OCI-LY7 (cell line): ENCODE data around the gene NPM3. TPM values are rescaled to one million over a fixed set of nuclear protein-coding genes. Genes with fewer than 3 reads are reported as not detected.

Experiments
- BruUV-seq: library from RNA; stranded (reverse); fragments of 400-500 nt; replicated peaks from 2 replicates; lab custom pipeline; 2021; lab: Mats Ljungman, UMichigan
- CTCF ChIA-PET: fragments of 300-600 bp; sonication (Branson Sonifier 250); formaldehyde crosslinking; loops from one replicate; lab custom pipeline; 2022; ENCODE audit warnings: antibody characterized with exemption; ENCODE audit not compliant: unreplicated experiment; lab: Charles Lee
- POLR2A ChIA-PET: fragments of 300-600 bp; sonication (Branson Sonifier 250); formaldehyde crosslinking; loops from one replicate; lab custom pipeline; 2022; ENCODE audit warnings: antibody characterized with exemption; lab: Charles Lee
- DNase-seq: peaks from one replicate; pipeline ENCODE4 v3.0.0-alpha.2; 2015; ENCODE audit warnings: low spot score
- H2AFZ ChIP-seq: fragments of 200-600 bp; sonication (generic), shearing (Covaris generic); 2 replicates; pipeline ENCODE4 v1.6.1; 2014; ENCODE audit warnings: mild to moderate bottlenecking, antibody characterized with exemption, low read length, moderate library complexity
- H3K27ac ChIP-seq: fragments of 200-600 bp; sonication (generic); 2 replicates; pipeline ENCODE4 v1.5.1; 2014; ENCODE audit warnings: mixed run types, low read depth, mild to moderate bottlenecking, moderate library complexity, low read length, inconsistent platforms; ENCODE audit not compliant: poor library complexity, severe bottlenecking
- H3K36me3 ChIP-seq: fragments of 200-600 bp; sonication (generic); 2 replicates; pipeline ENCODE4 v1.6.1; 2014; ENCODE audit warnings: mild to moderate bottlenecking, antibody characterized with exemption, low read length, moderate library complexity, mixed read lengths; ENCODE audit not compliant: insufficient read depth
- H3K4me1 ChIP-seq: fragments of 200-600 bp; sonication (generic); 2 replicates; pipeline ENCODE4 v1.5.1; 2014; ENCODE audit warnings: mild to moderate bottlenecking, low read length; ENCODE audit not compliant: insufficient read depth, poor library complexity, severe bottlenecking
- H3K4me2 ChIP-seq: fragments of 200-600 bp; sonication (generic); 2 replicates; pipeline ENCODE4 v1.6.1; 2014; ENCODE audit warnings: mild to moderate bottlenecking, low read length
- H3K4me3 ChIP-seq: fragments of 200-600 bp; sonication (generic); 2 replicates; pipeline ENCODE4 v1.5.1; 2014; ENCODE audit warnings: mild to moderate bottlenecking, low read depth, low read length; ENCODE audit not compliant: poor library complexity, severe bottlenecking
- H3K79me2 ChIP-seq: fragments of 200-600 bp; sonication (generic); 2 replicates; pipeline ENCODE4 v1.6.1; 2016; ENCODE audit warnings: low read depth, mild to moderate bottlenecking, low read length, moderate library complexity, mixed read lengths; ENCODE audit not compliant: insufficient read depth
- H3K9me2 ChIP-seq: fragments of 200-600 bp; sonication (generic); 2 replicates; pipeline ENCODE4 v1.6.1; 2016; ENCODE audit warnings: mild to moderate bottlenecking, low read length, mixed read lengths; ENCODE audit not compliant: insufficient read depth
- H3K9me3 ChIP-seq: fragments of 200-600 bp; sonication (generic); 2 replicates; pipeline ENCODE4 v1.6.1; 2014; ENCODE audit warnings: mild to moderate bottlenecking, mixed run types, low read length, mixed read lengths
- H4K20me1 ChIP-seq: fragments of 200-600 bp; sonication (generic); 2 replicates; pipeline ENCODE4 v1.6.1; 2014; ENCODE audit warnings: mild to moderate bottlenecking, antibody characterized with exemption, low read length, moderate library complexity, mixed read lengths; ENCODE audit not compliant: insufficient read depth
- CTCF ChIP-seq: fragments of 200-600 bp; sonication (generic); conservative IDR thresholded peaks from 2 replicates; pipeline ENCODE4 v1.5.1; 2014; ENCODE audit warnings: mild to moderate bottlenecking, antibody characterized with exemption, low read length, moderate library complexity, mixed read lengths
- EZH2phosphoT487 ChIP-seq: fragments of 200-600 bp; sonication (generic); IDR thresholded peaks from 2 replicates; pipeline ENCODE4 v1.6.1; 2018; ENCODE audit warnings: low read depth, borderline replicate concordance, mild to moderate bottlenecking, mixed run types, antibody characterized with exemption, low read length, moderate library complexity, mixed read lengths
- intact Hi-C: fragments of 100-400 bp; cut with micrococcal nuclease; formaldehyde crosslinking; loops from one replicate; pipeline ENCODE4 v1.10.0; 2022; ENCODE audit not compliant: unreplicated experiment
- total RNA-seq, 2 experiments: library from RNA; depleted of rRNA in 1 of 2; stranded (reverse); fragments of >200 nt in 1 of 2; shearing (Covaris generic) in 1 of 2; gene quantifications; 2 replicates each; pipeline ENCODE4 v1.2.3, GENCODE V29; 2014 to 2022

Gene NPM3
- total RNA-seq, 2 experiments from 2014 or later, result 111 to 115 TPM

GRCh38 chr10:101736666-101737065 lies 46.6 kb downstream of the NPM3 start:
- Histone ChIP-seq H3K9me3 (no peaks in the 10 kb centered on the region), H3K27ac (no peak overlapping the region), H3K4me1 (no peaks in the 10 kb centered on the region), H3K9me2 (no peaks in the 10 kb centered on the region), H3K79me2 (no peaks in the 10 kb centered on the region), H3K36me3 (no peaks in the 10 kb centered on the region), H2AFZ (no peak overlapping the region), H3K4me2 (no peak overlapping the region), H4K20me1 (no peaks in the 10 kb centered on the region), H3K4me3 (no peak overlapping the region)
- BruUV-seq, result no TSS peak
- intact Hi-C loops, result no loop called here
- ChIA-PET POLR2A (interaction anchor here (0.7 kb wide), 2 partner anchors 9 to 27 kb away, joined by 3 read pairs; no protein-coding TSS in a partner anchor), CTCF (no interaction called here)
- no peak for DNase-seq
- TF ChIP-seq EZH2phosphoT487, result no peak
- TF ChIP-seq CTCF, result no peak

- no peaks in the 10 kb centered on the region for H3K36me3 ChIP-seq
- no peak for TF ChIP-seq EZH2phosphoT487
- TF ChIP-seq CTCF, result no peak
- H3K4me2 ChIP-seq, result no peak overlapping the region
- H3K4me3 ChIP-seq, result no peak overlapping the region
- H3K9me3 ChIP-seq, result no peaks in the 10 kb centered on the region
- no peaks in the 10 kb centered on the region for H4K20me1 ChIP-seq
- no peaks in the 10 kb centered on the region for H3K79me2 ChIP-seq
- no peak for DNase-seq
- H3K9me2 ChIP-seq, result no peaks in the 10 kb centered on the region
- CTCF ChIA-PET, result interaction anchor here (0.5 to 0.6 kb wide), 2 partner anchors 27 to 72 kb away, joined by 3 read pairs; no protein-coding TSS in a partner anchor
- H2AFZ ChIP-seq, result no peak overlapping the region
- BruUV-seq, result no TSS peak
- POLR2A ChIA-PET, result interaction anchor here (0.6 to 0.7 kb wide), 2 partner anchors 105 to 391 kb away, joined by 3 read pairs; no protein-coding TSS in a partner anchor
- no peaks in the 10 kb centered on the region for H3K4me1 ChIP-seq
- no peak overlapping the region for H3K27ac ChIP-seq
- intact Hi-C loops, result no loop called here
Measured at GRCh38 chr10:101732096-101732495, 51.1 kb downstream of the NPM3 start.

Other genes with a start within 250 kb of the NPM3 start
- 14.3 and 22.0 TPM in 2 replicates for gene POLL, start 195.2 kb downstream of the NPM3 start, total RNA-seq (2014; rRNA removed; shearing (Covaris generic))
- gene POLL, start 195.2 kb downstream of the NPM3 start, total RNA-seq (2022), result 34.0 and 35.6 TPM in 2 replicates
- 9.1 and 13.9 TPM in 2 replicates for gene DPCD, start 195.1 kb downstream of the NPM3 start, total RNA-seq (2014; rRNA removed; shearing (Covaris generic))
- 6.3 and 10.3 TPM in 2 replicates for gene DPCD, start 195.1 kb downstream of the NPM3 start, total RNA-seq (2022)
- gene FBXW4, start 88.3 kb downstream of the NPM3 start, total RNA-seq (2014; rRNA removed; shearing (Covaris generic)), result 43.1 and 50.3 TPM in 2 replicates
- gene FBXW4, start 88.3 kb downstream of the NPM3 start, total RNA-seq (2022), result 54.2 and 60.9 TPM in 2 replicates
- gene FGF8, start 7.3 kb downstream of the NPM3 start, total RNA-seq (2014; rRNA removed; shearing (Covaris generic)), result 0.44 and 0.72 TPM in 2 replicates
- 0.86 and 1.3 TPM in 2 replicates for gene FGF8, start 7.3 kb downstream of the NPM3 start, total RNA-seq (2022)
- gene OGA, start 35.0 kb upstream of the NPM3 start, total RNA-seq (2014; rRNA removed; shearing (Covaris generic)), result 65.5 and 73.2 TPM in 2 replicates
- gene OGA, start 35.0 kb upstream of the NPM3 start, total RNA-seq (2022), result 109 and 124 TPM in 2 replicates
- 1.4 and 7.3 TPM in 2 replicates for gene KCNIP2, start 60.4 kb upstream of the NPM3 start, total RNA-seq (2014; rRNA removed; shearing (Covaris generic))
- gene KCNIP2, start 60.4 kb upstream of the NPM3 start, total RNA-seq (2022), result 2.8 and 4.3 TPM in 2 replicates